Effector CD8-positive, alpha-beta T cell (primary cell): Measurements from ENCODE around the gene CEACAM6.
"Not testable (repeated sequence)": the region's sequence is repeated elsewhere in the genome, so short reads cannot be mapped to it uniquely, and the experiment has no call there.

Experiments used
- DNase-seq: peaks from one replicate; lab custom pipeline; 2025; lab: John Stamatoyannopoulos, UW

Gene CEACAM6

GRCh38 chr19:41746593-41747227 lies 8.6 kb upstream of the CEACAM6 start:
- no peak for DNase-seq

GRCh38 chr19:41748012-41748411 lies 7.3 kb upstream of the CEACAM6 start:
- no peak for DNase-seq

- DNase-seq: not testable (repeated sequence)
Observed at GRCh38 chr19:41750248-41751134, 4.8 kb upstream of the CEACAM6 start.

GRCh38 chr19:41753159-41753558 lies 2.2 kb upstream of the CEACAM6 start:
- DNase-seq: peak; percentile 61

GRCh38 chr19:41753936-41754529 lies 1.3 kb upstream of the CEACAM6 start:
- DNase-seq: peak; percentile 45

GRCh38 chr19:41758846-41759245 lies 3.5 kb downstream of the CEACAM6 start:
- DNase-seq: no peak

GRCh38 chr19:41767115-41767514 lies 11.8 kb downstream of the CEACAM6 start:
- no peak for DNase-seq

GRCh38 chr19:41768105-41768504 lies 12.8 kb downstream of the CEACAM6 start:
- DNase-seq: not testable (repeated sequence)

- no peak for DNase-seq
Observed at GRCh38 chr19:41769608-41770007, 14.3 kb downstream of the CEACAM6 start.

- DNase-seq: no peak
Observed at GRCh38 chr19:41771410-41771809, 16.1 kb downstream of the CEACAM6 start.

- peak; percentile 5 for DNase-seq
Observed at GRCh38 chr19:41774515-41774980, 19.2 kb downstream of the CEACAM6 start.

GRCh38 chr19:41776700-41777099 lies 21.4 kb downstream of the CEACAM6 start:
- no peak for DNase-seq

GRCh38 chr19:41783612-41784011 lies 28.3 kb downstream of the CEACAM6 start:
- DNase-seq: no peak

- DNase-seq: no peak
Observed at GRCh38 chr19:41784312-41784711, 29.0 kb downstream of the CEACAM6 start.

- DNase-seq: no peak
Observed at GRCh38 chr19:41784743-41785142, 29.4 kb downstream of the CEACAM6 start.

- peak; percentile 59 for DNase-seq
Observed at GRCh38 chr19:41785653-41786052, 30.3 kb downstream of the CEACAM6 start.

GRCh38 chr19:41787055-41787454 lies 31.7 kb downstream of the CEACAM6 start:
- DNase-seq: no peak

GRCh38 chr19:41788518-41788917 lies 33.2 kb downstream of the CEACAM6 start:
- DNase-seq: not testable (repeated sequence)

GRCh38 chr19:41789053-41789452 lies 33.7 kb downstream of the CEACAM6 start:
- DNase-seq: not testable (repeated sequence)

GRCh38 chr19:41792513-41793413 lies 37.4 kb downstream of the CEACAM6 start:
- peak; percentile 13 for DNase-seq

- DNase-seq: no peak
Observed at GRCh38 chr19:41793414-41793727, 38.0 kb downstream of the CEACAM6 start.

- peak; percentile 39 for DNase-seq
Observed at GRCh38 chr19:41795031-41795461, 39.7 kb downstream of the CEACAM6 start.
